Astrocyte of the cerebellum (primary cell): ENCODE results near the gene ADTRP.

Experiments
- DNase-seq: peaks from one replicate; pipeline ENCODE4 v3.0.0-alpha.2; 2011; ENCODE audit warnings: low read depth
- H3K4me3 ChIP-seq: 2 replicates; pipeline ENCODE4 v1.5.1; 2011; ENCODE audit warnings: mild to moderate bottlenecking, low read depth, low read length, moderate library complexity
- CTCF ChIP-seq: IDR thresholded peaks from 2 replicates; pipeline ENCODE4 v1.5.1; 2012; ENCODE audit warnings: low read length, low read depth, moderate library complexity, mild to moderate bottlenecking; ENCODE audit errors: missing control alignments
- in situ Hi-C: cut with HindIII; loops from 2 replicates; pipeline ENCODE4 v1.10.0; 2017; ENCODE audit warnings: low sequenced_read_pairs

The ADTRP gene

GRCh38 chr6:11819486-11819885, 40.9 kb upstream of the ADTRP start:
- no peak for TF ChIP-seq CTCF
- no peak overlapping the region for H3K4me3 ChIP-seq
- in situ Hi-C loops = no loop called here
- DNase-seq = no peak

GRCh38 chr6:11815231-11815630, 36.6 kb upstream of the ADTRP start:
- H3K4me3 ChIP-seq = no peak overlapping the region
- DNase-seq = no peak
- no peak for TF ChIP-seq CTCF
- in situ Hi-C loops = no loop called here

- no peak for DNase-seq
- no peak overlapping the region for H3K4me3 ChIP-seq
- no peak for TF ChIP-seq CTCF
- in situ Hi-C loops = no loop called here
Measured at GRCh38 chr6:11814819-11815218, 36.2 kb upstream of the ADTRP start.

- no peak for TF ChIP-seq CTCF
- no peak for DNase-seq
- H3K4me3 ChIP-seq = no peak overlapping the region
- in situ Hi-C loops = no loop called here
Measured at GRCh38 chr6:11814106-11814505, 35.5 kb upstream of the ADTRP start.

- H3K4me3 ChIP-seq = no peak overlapping the region
- in situ Hi-C loops = no loop called here
- DNase-seq = no peak
Measured at GRCh38 chr6:11813606-11814005, 35.0 kb upstream of the ADTRP start.

GRCh38 chr6:11812951-11813350, 34.3 kb upstream of the ADTRP start:
- TF ChIP-seq CTCF = no peak
- DNase-seq = no peak
- no peak overlapping the region for H3K4me3 ChIP-seq
- in situ Hi-C loops = no loop called here

More at GRCh38 chr6:11813606-11814005, 35.0 kb upstream of the ADTRP start:
- TF ChIP-seq CTCF = no peak

GRCh38 chr6:11812439-11812838, 33.8 kb upstream of the ADTRP start:
- TF ChIP-seq CTCF = no peak
- no peak for DNase-seq
- in situ Hi-C loops = no loop called here

More at GRCh38 chr6:11812439-11812838, 33.8 kb upstream of the ADTRP start:
- no peak overlapping the region for H3K4me3 ChIP-seq
